ENCODE measurements around the gene UNKL.
"Not testable (repeated sequence)": the region's sequence is repeated elsewhere in the genome, so short reads cannot be mapped to it uniquely, and the experiment has no call there.

Gene UNKL

GRCh38 chr16:1445518-1446203 is 31.2 kb upstream of the UNKL start:
- DNase-seq (ENCODE audit: low spot score), result no peak

GRCh38 chr16:1444730-1445517 is 30.4 kb upstream of the UNKL start:
- no peak for DNase-seq (ENCODE audit: low spot score)

- DNase-seq (ENCODE audit: low spot score), result no peak
Measured at GRCh38 chr16:1443980-1444729, 29.7 kb upstream of the UNKL start, which contains the start of gene CCDC154. CCDC154 (minus strand) TSS chr16:1444556; CDS start chr16:1444322, 234 bp downstream.

- no peak for DNase-seq (ENCODE audit: low spot score)
Measured at GRCh38 chr16:1443403-1443973, 29.0 kb upstream of the UNKL start.

- DNase-seq (ENCODE audit: low spot score), result no peak
Measured at GRCh38 chr16:1442697-1443096, 28.2 kb upstream of the UNKL start.

GRCh38 chr16:1441391-1441829 is 26.9 kb upstream of the UNKL start:
- no peak for DNase-seq (ENCODE audit: low spot score)

- not testable (repeated sequence) for DNase-seq (ENCODE audit: low spot score)
Measured at GRCh38 chr16:1439699-1440074, 25.2 kb upstream of the UNKL start.

GRCh38 chr16:1439058-1439698 is 24.7 kb upstream of the UNKL start:
- DNase-seq (ENCODE audit: low spot score), result no peak

- no peak for DNase-seq (ENCODE audit: low spot score)
Measured at GRCh38 chr16:1438229-1439057, 23.9 kb upstream of the UNKL start.

- DNase-seq (ENCODE audit: low spot score), result no peak
Measured at GRCh38 chr16:1437606-1438005, 23.1 kb upstream of the UNKL start.

- DNase-seq (ENCODE audit: low spot score), result no peak
Measured at GRCh38 chr16:1436731-1437355, 22.3 kb upstream of the UNKL start.

- peak; percentile 79 for DNase-seq (ENCODE audit: low spot score)
Measured at GRCh38 chr16:1435921-1436697, 21.6 kb upstream of the UNKL start.

GRCh38 chr16:1434644-1435592 is 20.4 kb upstream of the UNKL start:
- no peak for DNase-seq (ENCODE audit: low spot score)

GRCh38 chr16:1433756-1434155 is 19.3 kb upstream of the UNKL start:
- DNase-seq (ENCODE audit: low spot score), result no peak

GRCh38 chr16:1433263-1433560 is 18.7 kb upstream of the UNKL start:
- no peak for DNase-seq (ENCODE audit: low spot score)

GRCh38 chr16:1432388-1433262 is 18.1 kb upstream of the UNKL start:
- no peak for DNase-seq (ENCODE audit: low spot score)

- no peak for DNase-seq (ENCODE audit: low spot score)
Measured at GRCh38 chr16:1431497-1432270, 17.2 kb upstream of the UNKL start.

Data from HuH-7 (cell line).